SK-MEL-5 (cell line): ENCODE data around the gene ARHGEF37. TPM values are rescaled to one million over a fixed set of nuclear protein-coding genes. Genes with fewer than 3 reads are reported as not detected.
"Not testable (repeated sequence)": the region's sequence is repeated elsewhere in the genome, so short reads cannot be mapped to it uniquely, and the experiment has no call there.

Experiments used
- DNase-seq: peaks from one replicate; pipeline ENCODE4 v3.0.0-alpha.2; 2016; ENCODE audit warnings: low read depth, low spot score
- in situ Hi-C: cut with HindIII; loops from 2 replicates; pipeline ENCODE4 v1.10.0; 2016; ENCODE audit warnings: low sequenced_read_pairs, high pct_unique_total_duplicates, low pct_unique_long_range_greater_than_20kb
- total RNA-seq: library from RNA; depleted of rRNA; stranded (reverse); fragments of >200 nt; shearing (Covaris generic); gene quantifications from 2 replicates; pipeline ENCODE4 v1.2.3, GENCODE V29; 2014

The ARHGEF37 gene
- total RNA-seq, 1 experiment from 2014 or later, result 2.6 TPM

GRCh38 chr5:149635394-149635793 is 54.1 kb downstream of the ARHGEF37 start:
- in situ Hi-C loops, result no loop called here
- no peak for DNase-seq

GRCh38 chr5:149636191-149636860 is 55.0 kb downstream of the ARHGEF37 start:
- no peak for DNase-seq
- in situ Hi-C loops, result no loop called here

- in situ Hi-C loops, result no loop called here
Measured at GRCh38 chr5:149636861-149637246, 55.6 kb downstream of the ARHGEF37 start.

GRCh38 chr5:149638136-149638535 is 56.8 kb downstream of the ARHGEF37 start:
- in situ Hi-C loops, result no loop called here

More at GRCh38 chr5:149636861-149637246, 55.6 kb downstream of the ARHGEF37 start:
- DNase-seq, result peak; percentile 79

GRCh38 chr5:149638546-149639241 is 57.4 kb downstream of the ARHGEF37 start:
- DNase-seq, result no peak
- in situ Hi-C loops, result no loop called here

More at GRCh38 chr5:149638136-149638535, 56.8 kb downstream of the ARHGEF37 start:
- no peak for DNase-seq

- in situ Hi-C loops, result no loop called here
- no peak for DNase-seq
Measured at GRCh38 chr5:149639737-149640136, 58.4 kb downstream of the ARHGEF37 start.

- in situ Hi-C loops, result no loop called here
- DNase-seq, result no peak
Measured at GRCh38 chr5:149640350-149640999, 59.2 kb downstream of the ARHGEF37 start.

- in situ Hi-C loops, result no loop called here
- no peak for DNase-seq
Measured at GRCh38 chr5:149641000-149641576, 59.8 kb downstream of the ARHGEF37 start.

- in situ Hi-C loops, result no loop called here
Measured at GRCh38 chr5:149641600-149641999, 60.3 kb downstream of the ARHGEF37 start.

GRCh38 chr5:149643781-149644180 is 62.5 kb downstream of the ARHGEF37 start:
- in situ Hi-C loops, result no loop called here
- no peak for DNase-seq

More at GRCh38 chr5:149641600-149641999, 60.3 kb downstream of the ARHGEF37 start:
- no peak for DNase-seq

GRCh38 chr5:149644629-149645028 is 63.3 kb downstream of the ARHGEF37 start:
- in situ Hi-C loops, result no loop called here
- no peak for DNase-seq

- in situ Hi-C loops, result no loop called here
- DNase-seq, result no peak
Measured at GRCh38 chr5:149645236-149645635, 63.9 kb downstream of the ARHGEF37 start.

GRCh38 chr5:149645725-149646124 is 64.4 kb downstream of the ARHGEF37 start:
- in situ Hi-C loops, result no loop called here
- DNase-seq, result no peak

GRCh38 chr5:149646564-149646963 is 65.3 kb downstream of the ARHGEF37 start:
- in situ Hi-C loops, result no loop called here
- no peak for DNase-seq

GRCh38 chr5:149647334-149647733 is 66.0 kb downstream of the ARHGEF37 start:
- no peak for DNase-seq
- in situ Hi-C loops, result no loop called here

GRCh38 chr5:149648464-149649393 is 67.4 kb downstream of the ARHGEF37 start:
- DNase-seq, in situ Hi-C loops: not testable (repeated sequence)

- DNase-seq, in situ Hi-C loops: not testable (repeated sequence)
Measured at GRCh38 chr5:149649730-149650129, 68.4 kb downstream of the ARHGEF37 start.
